Measurements from ENCODE around the gene APBA2.

APBA2 gene

GRCh38 chr15:28934645-28935044, 48.9 kb downstream of the APBA2 start:
- no CpG with 5 or more reads among the region's 6 CpGs for WGBS, 2 donors (ENCODE audit: extremely low coverage in 2 of 2, insufficient read length in 2 of 2, insufficient replicate concordance in 1 of 2)
- peaks cover 7 to 19% of the 10 kb centered on the region in 2 donors for H3K9me3 ChIP-seq (replicated peaks in 1 of 2; ENCODE audit: control insufficient read depth in 2 of 2, insufficient read depth in 1 of 2, low read depth in 1 of 2, low read length in 2 of 2)
- H3K27me3 ChIP-seq (ENCODE audit: control insufficient read depth in 3 of 3, insufficient read depth in 3 of 3, low read depth in 1 of 3, low read length in 3 of 3): no peaks in the 10 kb centered on the region
- no peak overlapping the region for H4K8ac ChIP-seq (ENCODE audit: low read depth, low read length)
- peaks cover 7% of the 10 kb centered on the region for H3K79me1 ChIP-seq (ENCODE audit: low read depth, low read length)
- no peak overlapping the region for H3K18ac ChIP-seq (ENCODE audit: low read length)
- no peak overlapping the region for H2AK5ac ChIP-seq (ENCODE audit: low read depth, low read length)
- H2BK15ac ChIP-seq (ENCODE audit: low read length): no peak overlapping the region
- H2BK120ac ChIP-seq (ENCODE audit: low read depth, low read length): no peak overlapping the region
- DNase-seq (ENCODE audit: low spot score): no peak
- H4K91ac ChIP-seq (ENCODE audit: low read depth, low read length, poor library complexity): no peak overlapping the region
- no peak overlapping the region for H3K4me2 ChIP-seq (ENCODE audit: insufficient read depth, low read length, poor library complexity, severe bottlenecking)
- H3K23ac ChIP-seq (ENCODE audit: low read depth, low read length, poor library complexity): no peak overlapping the region
- H2BK12ac ChIP-seq (ENCODE audit: low read length): no peak overlapping the region
- no peaks in the 10 kb centered on the region for H3K4me1 ChIP-seq (ENCODE audit: control insufficient read depth in 2 of 2, insufficient read depth in 1 of 2, low read depth in 1 of 2, low read length in 2 of 2)
- H3K4ac ChIP-seq (ENCODE audit: low read length): no peak overlapping the region
- H2AFZ ChIP-seq (ENCODE audit: low read length): no peak overlapping the region
- peaks cover 2 to 20% of the 10 kb centered on the region in 2 donors for H3K36me3 ChIP-seq (replicated peaks in 1 of 2; ENCODE audit: control insufficient read depth in 2 of 2, insufficient read depth in 2 of 2, low read length in 2 of 2)
- no peak overlapping the region for H3K9ac ChIP-seq (ENCODE audit: low read depth, low read length, poor library complexity)
- H3K27ac ChIP-seq (replicated peaks; ENCODE audit: low read length): no peak overlapping the region
- H2BK5ac ChIP-seq (ENCODE audit: low read length): no peak overlapping the region
- H3K4me3 ChIP-seq (ENCODE audit: low read length in 2 of 2): no peak overlapping the region
- no peak overlapping the region for H3K14ac ChIP-seq (ENCODE audit: low read length)

DNA sequence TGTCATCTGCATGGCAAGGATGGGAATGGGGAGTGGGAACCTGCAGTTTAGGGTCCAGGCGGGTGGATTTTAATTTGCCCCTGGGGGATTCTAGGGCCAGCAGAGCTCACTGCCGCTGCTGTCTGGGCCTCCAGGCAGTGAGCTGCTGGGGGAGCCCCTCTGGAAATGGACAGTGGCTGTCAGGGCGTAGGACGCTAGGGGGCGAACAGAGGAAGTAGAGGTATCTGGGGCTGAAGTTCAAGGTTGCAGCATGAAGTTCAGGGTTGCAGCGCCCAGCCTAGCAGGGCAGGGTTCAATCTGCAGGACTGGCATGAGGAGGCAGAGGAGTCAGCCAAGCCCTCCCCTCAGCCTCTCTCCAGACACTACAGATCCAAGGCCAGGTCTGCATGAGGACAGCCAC, 49.5 kb downstream of the APBA2 start:
- peaks cover 9 to 21% of the 10 kb centered on the region in 2 donors for H3K9me3 ChIP-seq (replicated peaks in 1 of 2; ENCODE audit: control insufficient read depth in 2 of 2, insufficient read depth in 1 of 2, low read depth in 1 of 2, low read length in 2 of 2)
- H4K91ac ChIP-seq (ENCODE audit: low read depth, low read length, poor library complexity): no peak overlapping the region
- H3K18ac ChIP-seq (ENCODE audit: low read length): no peak overlapping the region
- H3K79me1 ChIP-seq (ENCODE audit: low read depth, low read length): peaks cover 7% of the 10 kb centered on the region
- H3K23ac ChIP-seq (ENCODE audit: low read depth, low read length, poor library complexity): peak overlapping the region; percentile 74
- peaks cover 2 to 21% of the 10 kb centered on the region in 2 donors for H3K36me3 ChIP-seq (replicated peaks in 1 of 2; ENCODE audit: control insufficient read depth in 2 of 2, insufficient read depth in 2 of 2, low read length in 2 of 2)
- no CpG with 5 or more reads among the region's 6 CpGs for WGBS, 2 donors (ENCODE audit: extremely low coverage in 2 of 2, insufficient read length in 2 of 2, insufficient replicate concordance in 1 of 2)
- H3K27me3 ChIP-seq (ENCODE audit: control insufficient read depth in 3 of 3, insufficient read depth in 3 of 3, low read depth in 1 of 3, low read length in 3 of 3): no peaks in the 10 kb centered on the region
- no peak overlapping the region for H3K9ac ChIP-seq (ENCODE audit: low read depth, low read length, poor library complexity)
- DNase-seq (ENCODE audit: low spot score): no peak
- no peak overlapping the region for H2BK120ac ChIP-seq (ENCODE audit: low read depth, low read length)
- no peak overlapping the region for H3K4me2 ChIP-seq (ENCODE audit: insufficient read depth, low read length, poor library complexity, severe bottlenecking)
- no peak overlapping the region for H3K14ac ChIP-seq (ENCODE audit: low read length)
- no peak overlapping the region for H3K4me3 ChIP-seq (ENCODE audit: low read length in 2 of 2)
- no peak overlapping the region for H3K4ac ChIP-seq (ENCODE audit: low read length)
- no peak overlapping the region for H2BK5ac ChIP-seq (ENCODE audit: low read length)
- no peaks in the 10 kb centered on the region for H3K4me1 ChIP-seq (ENCODE audit: control insufficient read depth in 2 of 2, insufficient read depth in 1 of 2, low read depth in 1 of 2, low read length in 2 of 2)
- H2AFZ ChIP-seq (ENCODE audit: low read length): no peak overlapping the region
- H4K8ac ChIP-seq (ENCODE audit: low read depth, low read length): no peak overlapping the region
- no peak overlapping the region for H2BK15ac ChIP-seq (ENCODE audit: low read length)
- no peak overlapping the region for H2BK12ac ChIP-seq (ENCODE audit: low read length)
- H2AK5ac ChIP-seq (ENCODE audit: low read depth, low read length): peak overlapping the region; percentile 31
- no peak overlapping the region for H3K27ac ChIP-seq (replicated peaks; ENCODE audit: low read length)

GRCh38 chr15:28936081-28936480, 50.3 kb downstream of the APBA2 start:
- no CpG with 5 or more reads among the region's 8 CpGs for WGBS, 2 donors (ENCODE audit: extremely low coverage in 2 of 2, insufficient read length in 2 of 2, insufficient replicate concordance in 1 of 2)
- H3K36me3 ChIP-seq (replicated peaks in 1 of 2; ENCODE audit: control insufficient read depth in 2 of 2, insufficient read depth in 2 of 2, low read length in 2 of 2): peaks cover 2 to 25% of the 10 kb centered on the region in 2 donors
- no peak overlapping the region for H3K14ac ChIP-seq (ENCODE audit: low read length)
- no peak overlapping the region for H2BK12ac ChIP-seq (ENCODE audit: low read length)
- H3K4ac ChIP-seq (ENCODE audit: low read length): no peak overlapping the region
- H3K23ac ChIP-seq (ENCODE audit: low read depth, low read length, poor library complexity): peak overlapping the region; percentile 37
- H3K79me1 ChIP-seq (ENCODE audit: low read depth, low read length): peaks cover 6% of the 10 kb centered on the region
- no peak overlapping the region for H2BK15ac ChIP-seq (ENCODE audit: low read length)
- H2BK120ac ChIP-seq (ENCODE audit: low read depth, low read length): no peak overlapping the region
- DNase-seq (ENCODE audit: low spot score): no peak
- peaks cover 9 to 21% of the 10 kb centered on the region in 2 donors for H3K9me3 ChIP-seq (replicated peaks in 1 of 2; ENCODE audit: control insufficient read depth in 2 of 2, insufficient read depth in 1 of 2, low read depth in 1 of 2, low read length in 2 of 2)
- H2BK5ac ChIP-seq (ENCODE audit: low read length): no peak overlapping the region
- no peak overlapping the region for H3K18ac ChIP-seq (ENCODE audit: low read length)
- H2AK5ac ChIP-seq (ENCODE audit: low read depth, low read length): no peak overlapping the region
- no peak overlapping the region for H3K9ac ChIP-seq (ENCODE audit: low read depth, low read length, poor library complexity)
- H3K27ac ChIP-seq (replicated peaks; ENCODE audit: low read length): no peak overlapping the region
- H3K27me3 ChIP-seq (ENCODE audit: control insufficient read depth in 3 of 3, insufficient read depth in 3 of 3, low read depth in 1 of 3, low read length in 3 of 3): no peaks in the 10 kb centered on the region
- H3K4me1 ChIP-seq (ENCODE audit: control insufficient read depth in 2 of 2, insufficient read depth in 1 of 2, low read depth in 1 of 2, low read length in 2 of 2): no peaks in the 10 kb centered on the region
- no peak overlapping the region for H3K4me3 ChIP-seq (ENCODE audit: low read length in 2 of 2)
- no peak overlapping the region for H2AFZ ChIP-seq (ENCODE audit: low read length)
- no peak overlapping the region for H3K4me2 ChIP-seq (ENCODE audit: insufficient read depth, low read length, poor library complexity, severe bottlenecking)
- no peak overlapping the region for H4K91ac ChIP-seq (ENCODE audit: low read depth, low read length, poor library complexity)
- H4K8ac ChIP-seq (ENCODE audit: low read depth, low read length): no peak overlapping the region

- Histone ChIP-seq H3K79me1 (ENCODE audit: low read depth, low read length) (peaks cover 3% of the 10 kb centered on the region), H3K9ac (ENCODE audit: low read depth, low read length, poor library complexity) (no peak overlapping the region), H4K8ac (ENCODE audit: low read depth, low read length) (no peak overlapping the region), H3K4me3 (ENCODE audit: low read length in 2 of 2) (no peak overlapping the region), H3K9me3 (replicated peaks in 1 of 2; ENCODE audit: control insufficient read depth in 2 of 2, insufficient read depth in 1 of 2, low read depth in 1 of 2, low read length in 2 of 2) (peaks cover 9 to 21% of the 10 kb centered on the region in 2 donors), H4K91ac (ENCODE audit: low read depth, low read length, poor library complexity) (no peak overlapping the region), H3K36me3 (replicated peaks in 1 of 2; ENCODE audit: control insufficient read depth in 2 of 2, insufficient read depth in 2 of 2, low read length in 2 of 2) (peaks cover 2 to 26% of the 10 kb centered on the region in 2 donors), H2BK12ac (ENCODE audit: low read length) (no peak overlapping the region), H3K14ac (ENCODE audit: low read length) (no peak overlapping the region), H3K4ac (ENCODE audit: low read length) (no peak overlapping the region), H3K18ac (ENCODE audit: low read length) (no peak overlapping the region), H2AK5ac (ENCODE audit: low read depth, low read length) (no peak overlapping the region), H2BK5ac (ENCODE audit: low read length) (no peak overlapping the region), H3K4me2 (ENCODE audit: insufficient read depth, low read length, poor library complexity, severe bottlenecking) (no peak overlapping the region), H2BK15ac (ENCODE audit: low read length) (no peak overlapping the region), H2BK120ac (ENCODE audit: low read depth, low read length) (no peak overlapping the region), H2AFZ (ENCODE audit: low read length) (no peak overlapping the region), H3K4me1 (ENCODE audit: control insufficient read depth in 2 of 2, insufficient read depth in 1 of 2, low read depth in 1 of 2, low read length in 2 of 2) (no peaks in the 10 kb centered on the region), H3K23ac (ENCODE audit: low read depth, low read length, poor library complexity) (peak overlapping the region; percentile 37), H3K27ac (replicated peaks; ENCODE audit: low read length) (no peak overlapping the region), H3K27me3 (ENCODE audit: control insufficient read depth in 3 of 3, insufficient read depth in 3 of 3, low read depth in 1 of 3, low read length in 3 of 3) (no peaks in the 10 kb centered on the region)
- no peak for DNase-seq (ENCODE audit: low spot score)
- WGBS, 2 donors (ENCODE audit: extremely low coverage in 2 of 2, insufficient read length in 2 of 2, insufficient replicate concordance in 1 of 2): no CpG with 5 or more reads among the region's 9 CpGs
Observed at GRCh38 chr15:28936481-28936881, 50.7 kb downstream of the APBA2 start.
